NCI-H526 treated with DMSO at 0.1 percent for 48 hours (cell line): ENCODE results near the gene ARRDC1.
"Not testable (repeated sequence)": the region's sequence is repeated elsewhere in the genome, so short reads cannot be mapped to it uniquely, and the experiment has no call there.

Experiments used
- DNase-seq: peaks from one replicate; lab custom pipeline; 2025; lab: John Stamatoyannopoulos, UW

ARRDC1 gene

GRCh38 chr9:137583957-137584356 is 21.5 kb upstream of the ARRDC1 start:
- no peak for DNase-seq

- no peak for DNase-seq
These were observed 18.6 kb upstream of the ARRDC1 start for GRCh38 chr9:137586854-137587253.

- no peak for DNase-seq
These were observed 17.2 kb upstream of the ARRDC1 start for GRCh38 chr9:137588311-137588710.

- no peak for DNase-seq
These were observed 16.6 kb upstream of the ARRDC1 start for GRCh38 chr9:137588891-137589290.

GRCh38 chr9:137589441-137590122 is 15.9 kb upstream of the ARRDC1 start:
- DNase-seq: no peak

- DNase-seq: no peak
These were observed 15.4 kb upstream of the ARRDC1 start for GRCh38 chr9:137590123-137590468.

- peak; percentile 53 for DNase-seq
These were observed 14.8 kb upstream of the ARRDC1 start, which contains the start of gene ZMYND19 for GRCh38 chr9:137590469-137591383. TSS of gene ZMYND19 (minus strand) at chr9:137590512. CDS start at chr9:137590263, 249 bp downstream.

- no peak for DNase-seq
These were observed 12.7 kb upstream of the ARRDC1 start for GRCh38 chr9:137592767-137593166.

- DNase-seq: no peak
These were observed 12.3 kb upstream of the ARRDC1 start for GRCh38 chr9:137593176-137593575.

GRCh38 chr9:137596577-137596976 is 8.9 kb upstream of the ARRDC1 start:
- not testable (repeated sequence) for DNase-seq

- no peak for DNase-seq
These were observed 6.5 kb upstream of the ARRDC1 start for GRCh38 chr9:137598943-137599342.

GRCh38 chr9:137602661-137603060 is 2.8 kb upstream of the ARRDC1 start:
- DNase-seq: no peak

- DNase-seq: no peak
These were observed 1.6 kb upstream of the ARRDC1 start for GRCh38 chr9:137603879-137604278.

- no peak for DNase-seq
These were observed 970 bp upstream of the ARRDC1 start for GRCh38 chr9:137604345-137605086.

GRCh38 chr9:137606005-137606621 is 627 bp downstream of the ARRDC1 start:
- DNase-seq: no peak

GRCh38 chr9:137606734-137607138 is 1.2 kb downstream of the ARRDC1 start:
- no peak for DNase-seq

- DNase-seq: peak; percentile 2
These were observed 1.8 kb downstream of the ARRDC1 start for GRCh38 chr9:137607141-137607857.

GRCh38 chr9:137610944-137611343 is 5.5 kb downstream of the ARRDC1 start:
- DNase-seq: no peak

GRCh38 chr9:137611623-137612609 is 6.4 kb downstream of the ARRDC1 start:
- no peak for DNase-seq

- DNase-seq: no peak
These were observed 7.3 kb downstream of the ARRDC1 start for GRCh38 chr9:137612741-137613142.
